Keratinocyte (primary cell): ENCODE results near the gene FMO4. TPM values are rescaled to one million over a fixed set of nuclear protein-coding genes. Genes with fewer than 3 reads are reported as not detected.

ENCODE experiments used
- DNase-seq: peaks from one replicate; pipeline ENCODE4 v3.0.0-alpha.2; 2011; ENCODE audit warnings: low read depth, missing footprints, low spot score
- FAIRE-seq: peaks from 2 replicates; lab custom pipeline; 2011; peaks lifted over from hg19 to GRCh38; lab: Jason Lieb, UNC
- H2AFZ ChIP-seq: 2 replicates; pipeline ENCODE4 v1.6.0; 2012; ENCODE audit warnings: low read length, control low read depth, inconsistent platforms; ENCODE audit not compliant: control insufficient read depth
- H3K27ac ChIP-seq: 2 replicates; pipeline ENCODE4 v1.5.1; 2011; ENCODE audit warnings: low read length; ENCODE audit not compliant: control insufficient read depth, insufficient read depth
- H3K27me3 ChIP-seq: 3 replicates; pipeline ENCODE4 v1.6.0; 2011; ENCODE audit warnings: low read length; ENCODE audit not compliant: control insufficient read depth, insufficient read depth; ENCODE audit errors: extremely low read depth
- H3K36me3 ChIP-seq, 2 experiments: 2 replicates in 1 of 2; 3 replicates in 1 of 2; pipeline ENCODE4 v1.5.1; 2011; ENCODE audit warnings: low read length in 2 of 2, mild to moderate bottlenecking in 1 of 2; ENCODE audit not compliant: control insufficient read depth in 2 of 2, insufficient read depth in 2 of 2; ENCODE audit errors: extremely low read depth in 1 of 2
- H3K4me1 ChIP-seq: 3 replicates; pipeline ENCODE4 v1.5.1; 2011; ENCODE audit warnings: low read length; ENCODE audit not compliant: control insufficient read depth, insufficient read depth; ENCODE audit errors: extremely low read depth
- H3K4me2 ChIP-seq: 3 replicates; pipeline ENCODE4 v1.6.0; 2011; ENCODE audit warnings: low read depth, low read length; ENCODE audit not compliant: control insufficient read depth, insufficient read depth; ENCODE audit errors: extremely low read depth
- H3K4me3 ChIP-seq, 3 experiments: fragments of 200-600 bp in 1 of 3; sonication (generic) in 1 of 3; 2 replicates in 2 of 3; 3 replicates in 1 of 3; pipeline ENCODE4 v1.5.1; 2011 to 2016; ENCODE audit warnings: low read length in 3 of 3, mild to moderate bottlenecking in 3 of 3, control low read depth in 2 of 3, inconsistent platforms in 1 of 3, low read depth in 1 of 3, mixed read lengths in 1 of 3, mixed run types in 1 of 3, moderate library complexity in 1 of 3; ENCODE audit not compliant: control insufficient read depth in 2 of 3, insufficient read depth in 2 of 3; ENCODE audit errors: extremely low read depth in 1 of 3
- H3K79me2 ChIP-seq: 2 replicates; pipeline ENCODE4 v1.6.0; 2012; ENCODE audit warnings: low read length; ENCODE audit not compliant: control insufficient read depth, insufficient read depth
- H3K9ac ChIP-seq: 3 replicates; pipeline ENCODE4 v1.6.0; 2011; ENCODE audit warnings: low read length; ENCODE audit not compliant: control insufficient read depth, insufficient read depth; ENCODE audit errors: extremely low read depth
- H3K9me1 ChIP-seq: 3 replicates; pipeline ENCODE4 v1.6.0; 2011; ENCODE audit warnings: low read length; ENCODE audit not compliant: control insufficient read depth, insufficient read depth; ENCODE audit errors: extremely low read depth
- H3K9me3 ChIP-seq: 2 replicates; pipeline ENCODE4 v1.5.1; 2012; ENCODE audit warnings: low read depth, low read length; ENCODE audit not compliant: control insufficient read depth
- H4K20me1 ChIP-seq: 3 replicates; pipeline ENCODE4 v1.6.0; 2011; ENCODE audit warnings: low read length; ENCODE audit not compliant: control insufficient read depth, insufficient read depth; ENCODE audit errors: extremely low read depth
- CTCF ChIP-seq, 3 experiments: IDR thresholded peaks in 1 of 3; conservative IDR thresholded peaks in 1 of 3; optimal IDR thresholded peaks in 1 of 3; 2 replicates in 2 of 3; 3 replicates in 1 of 3; pipeline versions ENCODE3 to v1.5.1; 2011; ENCODE audit warnings: low read length in 3 of 3, mild to moderate bottlenecking in 3 of 3, moderate library complexity in 2 of 3, control low read depth in 1 of 3, inconsistent platforms in 1 of 3; ENCODE audit not compliant: insufficient read depth in 2 of 3; ENCODE audit errors: extremely low read depth in 1 of 3
- EZH2 ChIP-seq: IDR thresholded peaks from one replicate; pipeline ENCODE4 v1.6.1; 2012; ENCODE audit warnings: inconsistent platforms, mild to moderate bottlenecking, low read length, moderate library complexity
- dilution Hi-C: fragments of 300-500 bp; cut with MboI; formaldehyde crosslinking; loops from one replicate; pipeline ENCODE4 v1.7.0; 2020; ENCODE audit warnings: low sequenced_read_pairs; ENCODE audit not compliant: extremely low pct_ligation_motif_present
- polyA plus RNA-seq, 5 experiments: library from polyadenylated mRNA; depleted of rRNA in 3 of 5; stranded (reverse) in 3 of 5; stranded (forward) in 1 of 5; unstranded in 1 of 5; fragments of >200 nt; gene quantifications; 1 replicate in 1 of 5; 2 replicates in 3 of 5; 3 replicates in 1 of 5; pipeline versions ENCODE4 v1.2.1 to v1.2.3, GENCODE V29; 2011 to 2012; ENCODE audit warnings: missing spikeins in 2 of 5, low read depth in 1 of 5, low replicate concordance in 1 of 5

Gene FMO4
- polyA plus RNA-seq, 1 donor (not counting 4 experiments of a cell fraction or from before 2014, with no cell fraction given) = 4.7 TPM

DNA sequence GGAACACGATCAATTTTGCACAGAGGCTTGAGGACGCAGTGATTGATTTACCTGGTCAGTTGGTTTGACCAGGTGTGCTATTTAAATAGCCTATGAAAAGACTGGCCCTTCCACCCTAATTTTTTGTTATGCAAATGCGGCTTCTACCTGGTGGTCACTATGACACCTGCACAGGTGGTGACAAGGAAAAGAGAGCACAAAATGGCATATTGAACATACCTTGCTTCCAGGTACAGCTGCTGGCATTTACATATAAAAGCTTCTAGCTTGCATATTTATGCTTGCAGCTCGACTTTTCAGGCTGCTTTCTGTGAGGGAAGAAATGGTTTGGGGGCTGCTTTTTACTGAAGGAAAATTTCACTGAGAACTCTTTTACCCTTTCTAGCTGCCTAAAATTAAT is 15.3 kb upstream of the FMO4 start:
- no peak for FAIRE-seq
- TF ChIP-seq EZH2 (no peak), CTCF (optimal IDR thresholded peaks at IDR 0.05 in 1 of 3, IDR thresholded peaks at IDR 0.05 in 1 of 3, conservative IDR thresholded peaks at IDR 0.05 in 1 of 3; ENCODE audit: extremely low read depth in 1 of 3, insufficient read depth in 2 of 3, low read length in 3 of 3) (no peak)
- H3K4me1 ChIP-seq = no peaks in the 10 kb centered on the region
- DNase-seq = no peak
- no peaks in the 10 kb centered on the region for H3K9me1 ChIP-seq
- H4K20me1 ChIP-seq = no peaks in the 10 kb centered on the region
- H3K9me3 ChIP-seq = no peaks in the 10 kb centered on the region
- dilution Hi-C loops = no loop called here
- no peaks in the 10 kb centered on the region for H3K36me3 ChIP-seq
- H3K4me3 ChIP-seq = no peak overlapping the region
- H3K4me2 ChIP-seq = no peak overlapping the region
- no peaks in the 10 kb centered on the region for H3K79me2 ChIP-seq
- no peak overlapping the region for H3K9ac ChIP-seq
- no peak overlapping the region for H3K27ac ChIP-seq
- no peaks in the 10 kb centered on the region for H3K27me3 ChIP-seq
- H2AFZ ChIP-seq = no peak overlapping the region

DNA sequence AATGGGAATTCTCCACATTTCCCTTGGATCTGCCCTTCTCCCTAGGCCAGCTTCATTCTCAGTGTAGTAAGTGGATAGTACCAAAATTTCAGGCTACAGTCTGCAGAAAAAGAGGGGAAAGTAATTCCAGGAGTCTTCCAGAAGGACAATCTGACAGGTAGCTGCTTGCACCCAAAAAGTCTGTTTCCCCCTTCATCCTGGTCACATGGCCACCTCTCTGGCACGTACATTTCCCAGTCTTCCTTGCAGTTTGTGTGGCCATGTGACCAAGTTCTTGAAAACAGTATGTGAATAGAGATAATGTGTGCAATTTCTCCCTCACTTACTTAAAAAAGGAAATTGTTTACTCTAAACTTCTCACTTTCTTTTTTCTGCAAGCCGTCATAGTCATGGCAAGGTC is 14.6 kb upstream of the FMO4 start:
- H3K9me1 ChIP-seq = no peaks in the 10 kb centered on the region
- TF ChIP-seq EZH2 (no peak), CTCF (optimal IDR thresholded peaks at IDR 0.05 in 1 of 3, IDR thresholded peaks at IDR 0.05 in 1 of 3, conservative IDR thresholded peaks at IDR 0.05 in 1 of 3; ENCODE audit: extremely low read depth in 1 of 3, insufficient read depth in 2 of 3, low read length in 3 of 3) (no peak)
- H3K4me2 ChIP-seq = no peak overlapping the region
- H3K4me3 ChIP-seq = no peak overlapping the region
- H3K9me3 ChIP-seq = no peaks in the 10 kb centered on the region
- no peaks in the 10 kb centered on the region for H3K79me2 ChIP-seq
- no peaks in the 10 kb centered on the region for H3K36me3 ChIP-seq
- H4K20me1 ChIP-seq = no peaks in the 10 kb centered on the region
- H3K27me3 ChIP-seq = no peaks in the 10 kb centered on the region
- H3K27ac ChIP-seq = no peak overlapping the region
- H3K9ac ChIP-seq = no peak overlapping the region
- H2AFZ ChIP-seq = no peak overlapping the region
- no peak for DNase-seq
- dilution Hi-C loops = no loop called here
- no peak for FAIRE-seq
- H3K4me1 ChIP-seq = no peaks in the 10 kb centered on the region
